ENCODE data around the gene TESK1.
"Not testable (repeated sequence)": the region's sequence is repeated elsewhere in the genome, so short reads cannot be mapped to it uniquely, and the experiment has no call there.

The TESK1 gene

GRCh38 chr9:35604578-35605350 lies at the start of gene TESK1:
Gene TESK1, plus strand, starts transcription at chr9:35605262. Its CDS starts 358 bp downstream, at chr9:35605620.
- DNase-seq: no peak

- no peak for DNase-seq
These were observed 49.2 kb upstream of the TESK1 start for GRCh38 chr9:35555881-35556280.

GRCh38 chr9:35556776-35557175 lies 48.3 kb upstream of the TESK1 start:
- no peak for DNase-seq

- DNase-seq: no peak
These were observed 47.7 kb upstream of the TESK1 start for GRCh38 chr9:35557320-35557719.

GRCh38 chr9:35558185-35558584 lies 46.9 kb upstream of the TESK1 start:
- no peak for DNase-seq

GRCh38 chr9:35559792-35560530 lies 45.1 kb upstream of the TESK1 start:
- DNase-seq: no peak

GRCh38 chr9:35560625-35561337 lies 44.3 kb upstream of the TESK1 start:
- no peak for DNase-seq

GRCh38 chr9:35561468-35562261 lies 43.4 kb upstream of the TESK1 start:
- DNase-seq: no peak

GRCh38 chr9:35562895-35563780 lies 41.9 kb upstream of the TESK1 start:
- no peak for DNase-seq

GRCh38 chr9:35563791-35564197 lies 41.3 kb upstream of the TESK1 start:
- no peak for DNase-seq

- no peak for DNase-seq
These were observed 40.4 kb upstream of the TESK1 start for GRCh38 chr9:35564658-35565061.

- no peak for DNase-seq
These were observed 38.6 kb upstream of the TESK1 start for GRCh38 chr9:35566417-35566816.

- DNase-seq: no peak
These were observed 36.9 kb upstream of the TESK1 start for GRCh38 chr9:35568196-35568595.

- no peak for DNase-seq
These were observed 35.9 kb upstream of the TESK1 start for GRCh38 chr9:35569206-35569605.

- DNase-seq: no peak
These were observed 34.2 kb upstream of the TESK1 start for GRCh38 chr9:35570709-35571504.

GRCh38 chr9:35574578-35575122 lies 30.4 kb upstream of the TESK1 start:
- no peak for DNase-seq

- DNase-seq: no peak
These were observed 29.6 kb upstream of the TESK1 start for GRCh38 chr9:35575478-35575877.

- DNase-seq: no peak
These were observed 27.6 kb upstream of the TESK1 start for GRCh38 chr9:35577486-35577885.

- no peak for DNase-seq
These were observed 25.9 kb upstream of the TESK1 start for GRCh38 chr9:35579130-35579529.

- not testable (repeated sequence) for DNase-seq
These were observed 25.3 kb upstream of the TESK1 start for GRCh38 chr9:35579659-35580227.
